GM21723 (cell line): ENCODE results near the gene PRDM8.
"Not testable (repeated sequence)": the region's sequence is repeated elsewhere in the genome, so short reads cannot be mapped to it uniquely, and the experiment has no call there.

Experiments
- ATAC-seq: cut with Tn5 transposase; IDR thresholded peaks from one replicate; pipeline ENCODE4 v1.9.1; 2021; ENCODE audit warnings: mild to moderate bottlenecking, moderate library complexity; ENCODE audit not compliant: unreplicated experiment

Gene PRDM8

DNA sequence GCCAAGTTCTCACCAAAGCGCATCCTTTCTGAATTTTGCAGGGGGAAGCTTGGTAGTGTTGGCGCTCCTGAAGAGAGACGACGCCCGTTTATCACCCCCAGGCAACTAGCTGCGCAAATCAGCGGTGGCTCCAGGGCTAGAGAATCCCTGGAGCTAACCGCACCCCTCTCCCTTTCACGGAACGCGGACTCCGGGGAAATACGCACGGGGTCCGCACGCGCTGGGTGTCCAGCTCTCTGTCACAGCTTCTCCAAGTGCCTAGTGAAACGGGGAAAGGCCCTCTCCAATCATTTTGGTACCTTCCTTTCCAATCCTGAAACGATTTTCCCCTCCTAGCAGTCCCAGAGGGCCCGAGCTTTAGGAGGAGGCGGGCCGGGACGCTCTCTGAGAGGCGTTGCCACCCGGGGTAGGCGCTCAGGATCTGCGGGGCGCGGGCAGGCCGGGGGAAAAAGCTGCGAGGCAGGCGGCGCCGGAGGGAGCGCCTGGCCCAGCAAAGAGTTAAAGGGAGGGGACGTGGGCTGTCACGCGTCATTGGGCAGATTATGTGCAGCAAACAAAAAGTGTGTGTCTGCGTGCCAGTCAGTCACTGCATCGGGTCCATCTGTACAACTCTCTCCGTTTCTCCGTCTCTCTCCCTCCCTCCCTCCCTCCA lies at the start of gene PRDM8:
Gene PRDM8, plus strand, starts transcription at position 582 of the 652 bp plus-strand sequence. CDS start 2,578 bp downstream, outside the sequence.
- no peak for ATAC-seq

DNA sequence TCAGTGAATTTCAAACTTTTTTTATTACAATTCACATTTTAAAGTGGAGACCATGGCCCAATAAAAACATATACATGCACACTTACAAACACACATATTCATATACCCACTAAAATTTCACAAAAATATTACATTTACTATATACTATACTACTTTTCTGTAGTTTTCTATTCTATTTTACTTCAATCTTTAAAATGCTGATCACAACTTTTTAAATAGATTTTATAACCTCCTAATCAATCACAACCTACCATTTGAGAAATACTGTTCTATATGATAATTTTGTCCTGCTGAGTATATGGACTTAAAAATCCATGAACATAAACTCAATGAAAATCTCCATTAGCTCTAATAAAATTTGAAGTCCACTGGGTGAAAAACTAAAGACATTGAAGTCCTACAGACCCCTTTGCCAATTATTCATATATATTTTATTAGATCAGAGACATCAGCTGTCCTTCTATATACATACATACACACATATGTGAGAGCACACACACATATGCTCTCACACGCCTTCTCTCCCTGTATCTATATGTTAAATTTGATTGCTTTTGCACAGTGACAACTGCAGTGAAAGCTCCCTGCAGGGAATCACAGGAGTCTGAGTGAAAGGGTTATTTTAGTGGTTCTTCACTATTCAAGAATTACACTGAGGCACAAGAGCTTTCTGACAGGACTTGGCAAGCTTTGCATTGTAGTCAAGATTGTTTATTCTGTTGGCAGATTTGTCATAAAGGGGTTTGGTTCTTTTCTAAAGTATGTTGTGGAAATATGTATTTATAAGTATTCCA lies 46.7 kb upstream of the PRDM8 start:
- no peak for ATAC-seq

DNA sequence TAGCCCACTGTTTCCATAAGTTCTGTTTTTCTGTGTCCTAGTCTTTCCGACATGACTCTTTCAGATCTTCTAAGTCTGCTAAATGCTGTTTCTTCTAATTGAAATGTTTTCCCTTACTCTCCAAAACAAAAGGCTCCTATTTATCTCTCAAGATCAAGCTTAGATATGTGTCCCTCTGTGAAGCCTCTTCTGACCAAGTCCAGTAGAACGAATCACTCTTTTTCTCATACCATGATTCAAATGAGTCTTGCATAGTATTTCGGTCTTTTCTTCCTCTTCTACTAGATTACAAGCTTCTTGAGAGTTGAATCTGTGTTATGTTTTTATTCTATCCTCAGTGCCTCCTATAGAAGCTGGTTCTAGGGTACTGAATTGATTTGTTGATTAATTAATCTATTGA lies 45.3 kb upstream of the PRDM8 start:
- ATAC-seq = no peak

DNA sequence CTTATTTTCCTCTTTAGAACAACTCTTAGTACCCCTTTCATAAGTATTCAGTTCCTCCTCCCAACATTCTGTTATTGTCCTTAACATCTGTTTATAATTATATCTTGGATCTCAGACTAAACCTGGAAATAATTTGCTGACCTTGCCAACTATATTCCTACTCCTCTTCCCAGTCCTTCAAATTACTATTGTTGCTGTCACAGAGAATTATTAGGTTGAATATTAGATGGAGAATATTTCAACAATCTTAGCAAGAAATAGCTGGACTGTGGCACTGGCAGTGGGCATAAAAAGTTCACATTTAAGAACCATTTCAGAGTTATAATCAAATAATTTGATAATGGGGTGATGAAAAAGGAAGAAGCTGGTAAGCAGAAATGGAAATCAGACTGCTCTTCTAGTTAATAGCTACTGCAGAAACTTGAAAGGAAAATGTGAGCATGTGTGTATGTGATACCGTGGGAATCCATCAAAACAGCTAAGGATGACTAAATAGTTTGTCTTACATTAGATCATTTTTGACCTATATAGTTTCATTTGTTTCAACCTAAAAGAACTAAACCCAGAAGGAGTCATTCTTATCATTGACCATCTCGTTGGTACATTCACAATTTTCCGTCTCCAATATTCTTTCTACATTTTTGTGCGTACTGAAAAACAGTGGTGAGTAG lies 43.3 kb upstream of the PRDM8 start:
- ATAC-seq = no peak

DNA sequence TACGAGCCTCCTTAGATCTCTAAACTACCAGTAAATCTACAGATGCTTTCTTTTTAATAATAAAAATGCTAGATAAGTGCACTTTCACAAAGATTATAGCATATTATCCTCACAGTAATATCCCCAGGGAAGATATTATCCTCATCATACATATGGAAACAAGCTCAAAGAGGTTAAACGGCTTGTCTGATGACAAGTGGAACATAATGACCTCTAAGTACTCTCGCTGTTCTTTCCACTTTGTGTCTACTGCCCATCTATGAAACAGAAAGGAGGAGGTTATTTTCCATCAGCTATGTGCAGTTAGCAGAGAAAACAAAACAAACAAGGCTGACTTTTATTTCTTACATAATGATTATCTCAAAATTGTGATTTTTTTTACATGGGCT lies 42.8 kb upstream of the PRDM8 start:
- ATAC-seq = no peak

DNA sequence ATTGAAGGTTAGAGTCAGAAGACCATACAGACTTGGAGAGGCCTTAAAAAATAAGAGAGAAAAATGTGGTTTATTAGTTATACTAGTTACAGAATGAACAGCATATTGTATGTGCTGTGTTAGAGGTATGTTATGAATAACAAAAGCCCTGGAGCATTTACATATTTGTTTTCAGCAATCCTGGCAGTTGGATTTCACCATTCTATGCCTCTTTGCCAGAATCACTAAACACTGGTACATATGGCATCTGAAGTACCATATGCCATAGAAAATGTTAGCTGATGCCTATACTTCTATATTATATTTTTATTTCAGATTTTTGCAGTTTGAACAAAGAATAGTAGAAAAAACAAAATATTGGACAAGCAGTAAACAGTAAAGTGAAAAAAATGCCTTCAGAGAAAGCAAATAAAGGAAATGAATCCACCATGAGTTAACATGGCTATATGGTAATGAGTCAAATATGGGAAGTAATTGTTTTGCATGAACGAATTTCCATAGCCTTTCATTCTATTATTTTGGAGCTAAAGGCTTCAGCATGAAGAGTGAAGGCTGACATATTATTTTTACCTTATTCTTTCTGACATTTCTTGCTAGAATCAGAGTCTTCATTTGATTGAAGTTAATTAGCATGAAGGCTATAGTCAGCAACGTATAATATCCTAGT lies 41.9 kb upstream of the PRDM8 start:
- no peak for ATAC-seq

DNA sequence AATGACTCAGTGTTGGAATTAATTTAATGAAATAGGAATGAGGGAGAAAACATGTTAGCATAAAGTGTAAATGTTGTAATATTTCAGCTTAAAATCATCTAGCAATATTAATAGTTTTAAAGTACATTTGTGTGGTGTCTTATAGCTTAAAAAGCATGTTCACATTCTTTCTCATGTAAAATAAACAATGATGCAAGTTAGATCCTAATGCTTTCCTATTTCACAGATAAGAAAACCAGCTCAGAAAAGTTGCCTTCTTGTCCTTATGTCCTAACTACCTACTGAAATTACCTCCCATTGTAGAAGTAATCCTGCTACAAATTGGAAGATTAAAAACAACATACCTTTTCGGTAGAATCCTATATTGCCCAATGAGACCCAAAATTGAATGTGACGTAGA lies 40.9 kb upstream of the PRDM8 start:
- no peak for ATAC-seq

DNA sequence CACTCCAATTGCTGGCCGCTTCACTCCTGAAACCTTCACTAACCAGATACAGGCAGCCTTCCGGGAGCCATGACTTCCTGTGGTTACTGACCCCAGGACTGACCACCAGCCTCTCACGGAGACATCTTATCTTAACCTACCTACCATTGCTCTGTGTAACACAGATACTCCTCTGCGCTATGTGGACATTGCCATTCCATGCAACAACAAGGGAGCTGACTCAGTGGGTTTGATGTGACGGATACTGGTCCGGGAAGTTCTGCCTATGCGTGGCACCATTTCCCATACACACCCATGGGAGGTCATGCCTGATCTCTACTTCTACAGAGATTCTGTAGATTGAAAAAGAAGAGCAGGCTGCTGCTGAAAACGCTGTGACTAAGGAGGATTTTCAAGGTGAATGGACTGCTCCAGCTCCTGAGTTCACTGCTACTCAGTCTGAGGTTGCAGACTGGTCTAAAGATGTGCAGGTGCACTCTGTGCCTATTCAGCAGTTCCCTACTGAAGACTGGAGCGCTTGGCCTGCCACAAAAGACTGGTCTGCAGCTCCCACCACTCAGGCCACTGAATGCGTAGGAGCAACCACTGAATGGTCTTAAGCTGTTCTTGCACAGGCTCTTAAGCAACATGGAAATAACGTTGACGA lies 35.8 kb upstream of the PRDM8 start:
- ATAC-seq = no peak

DNA sequence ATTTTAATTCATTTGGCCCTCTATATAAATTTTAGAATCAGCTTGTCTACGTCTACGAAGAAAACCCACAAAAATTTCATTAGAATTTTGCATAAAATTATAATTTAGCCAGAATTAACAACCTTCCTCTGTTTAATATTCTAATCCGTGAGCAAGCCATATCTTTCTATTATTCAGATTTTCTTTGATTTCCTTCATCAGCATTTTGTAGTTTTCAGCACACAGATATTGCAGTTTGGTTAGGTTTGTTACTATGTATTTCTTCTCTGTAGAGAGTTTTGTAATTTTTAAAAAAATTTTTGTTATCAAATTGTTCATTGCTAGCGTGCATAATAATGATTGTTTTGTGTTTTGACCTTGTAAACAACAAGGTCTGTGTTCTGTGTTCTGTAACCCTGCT lies 34.9 kb upstream of the PRDM8 start:
- no peak for ATAC-seq

DNA sequence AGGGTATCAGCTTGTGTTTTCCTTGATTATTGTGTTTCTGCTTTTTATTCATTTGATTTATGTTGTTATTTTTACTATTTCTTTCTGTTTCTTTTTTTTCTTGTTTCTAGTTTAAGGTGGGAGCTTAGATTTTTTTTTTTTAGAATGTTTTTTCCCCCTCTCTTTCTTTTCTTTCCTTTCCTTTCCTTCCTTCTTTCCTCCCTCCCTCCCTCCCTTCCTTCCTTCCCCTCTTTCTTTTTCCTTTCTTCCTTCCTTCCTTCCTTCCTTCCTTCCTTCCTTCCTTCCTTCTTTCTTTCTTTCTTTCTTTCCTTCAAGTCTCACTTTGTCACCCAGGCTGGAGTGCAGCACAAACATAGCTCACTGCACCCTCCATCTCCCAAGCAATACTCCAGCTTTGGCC lies 31.4 kb upstream of the PRDM8 start:
- ATAC-seq = no peak

DNA sequence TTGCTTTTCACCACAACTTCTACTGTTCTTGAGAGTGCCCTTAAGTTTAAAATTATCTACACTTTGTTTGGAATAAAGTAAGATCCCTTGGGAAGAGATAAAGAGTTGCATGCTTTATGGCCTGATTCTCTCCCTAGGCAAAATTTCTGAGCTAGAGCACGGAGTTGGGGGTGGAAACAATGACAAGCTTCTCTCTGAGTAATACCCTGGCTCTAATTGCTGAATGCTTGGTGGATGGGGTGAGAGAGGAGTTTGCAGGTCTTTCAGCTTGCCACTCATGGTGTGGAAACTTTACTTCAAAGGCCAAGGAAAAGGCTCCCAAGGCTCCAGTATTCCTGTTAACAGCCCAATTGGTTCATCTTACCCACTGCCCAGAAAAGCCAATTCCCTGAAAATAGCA lies 26.1 kb upstream of the PRDM8 start:
- ATAC-seq = no peak

DNA sequence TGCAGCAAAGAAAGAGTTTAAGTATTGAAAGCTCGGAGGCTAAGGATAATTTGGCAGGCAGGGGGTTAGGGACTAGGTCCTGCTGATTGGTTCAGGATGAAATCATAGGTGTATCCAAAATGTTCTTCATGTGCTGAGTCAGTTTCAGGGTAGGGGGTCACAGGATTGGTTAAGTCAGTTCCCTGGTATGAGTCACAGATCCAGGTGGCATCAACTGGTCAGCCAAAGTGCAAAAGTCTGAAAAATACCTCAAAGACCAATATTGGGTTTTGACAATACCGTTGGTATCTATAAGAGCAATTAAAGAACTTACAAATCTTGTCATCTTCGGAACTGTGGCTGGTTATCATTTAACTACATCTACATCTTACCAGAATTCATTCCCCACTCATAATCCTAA lies 25.6 kb upstream of the PRDM8 start:
- ATAC-seq = no peak

DNA sequence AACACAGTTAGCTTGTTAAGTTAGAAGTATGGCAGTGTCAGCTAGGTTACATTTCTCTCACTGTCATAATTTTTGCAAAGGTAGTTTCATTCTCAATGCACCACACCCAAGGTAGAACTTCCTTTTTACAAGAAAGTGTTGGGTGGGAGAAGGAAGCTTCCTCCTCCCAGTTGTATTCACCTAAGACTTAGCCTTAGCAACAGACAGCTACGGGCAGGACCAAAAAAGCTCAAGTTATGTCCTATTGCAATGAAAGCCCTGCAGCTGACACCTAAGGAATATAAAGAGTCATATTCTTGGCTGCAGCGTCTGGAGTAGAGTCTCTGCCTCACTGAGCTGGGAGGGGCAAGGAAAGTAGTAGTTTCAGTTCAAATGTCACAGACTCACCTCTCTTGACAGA lies 25.1 kb upstream of the PRDM8 start:
- ATAC-seq = peak; percentile 63

DNA sequence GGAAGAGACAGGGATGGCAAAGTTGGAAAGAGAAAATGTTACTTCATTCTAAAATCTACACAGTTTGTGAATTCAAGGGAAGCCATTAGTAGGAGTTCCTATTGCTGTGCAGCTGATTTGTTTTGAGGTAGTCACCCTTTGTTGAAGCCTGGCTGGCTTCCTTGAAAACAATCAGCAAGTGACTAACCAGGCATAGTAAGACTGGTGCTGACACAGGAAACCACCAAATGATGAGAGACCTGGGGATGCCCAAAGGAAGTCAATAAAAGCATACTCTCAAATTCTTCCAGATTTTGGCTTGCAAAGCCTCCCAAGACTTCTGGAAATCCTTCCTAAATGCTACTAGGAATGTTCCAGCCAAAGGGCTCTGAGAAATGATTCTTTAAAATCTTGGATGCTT lies 23.9 kb upstream of the PRDM8 start:
- peak; percentile 91 for ATAC-seq

DNA sequence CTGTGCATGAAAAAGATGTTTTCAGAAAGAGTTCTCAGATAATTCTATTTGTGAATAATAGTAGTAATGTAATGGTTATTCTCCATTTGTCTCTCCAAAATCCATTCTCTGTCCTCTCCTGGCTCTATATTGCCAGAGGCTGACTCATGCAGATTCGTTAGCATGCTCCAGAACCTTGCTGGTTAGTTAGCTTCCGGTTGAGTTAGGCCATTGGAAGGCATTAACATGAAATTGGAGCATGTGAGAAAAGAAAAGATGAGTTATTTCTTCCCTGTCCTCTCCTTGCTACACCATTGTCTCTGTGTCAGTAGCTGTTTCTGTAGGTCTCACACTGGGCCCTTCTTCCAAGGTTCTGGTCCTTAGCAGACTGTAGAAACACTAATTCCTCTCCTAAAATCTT lies 23.5 kb upstream of the PRDM8 start:
- no peak for ATAC-seq

DNA sequence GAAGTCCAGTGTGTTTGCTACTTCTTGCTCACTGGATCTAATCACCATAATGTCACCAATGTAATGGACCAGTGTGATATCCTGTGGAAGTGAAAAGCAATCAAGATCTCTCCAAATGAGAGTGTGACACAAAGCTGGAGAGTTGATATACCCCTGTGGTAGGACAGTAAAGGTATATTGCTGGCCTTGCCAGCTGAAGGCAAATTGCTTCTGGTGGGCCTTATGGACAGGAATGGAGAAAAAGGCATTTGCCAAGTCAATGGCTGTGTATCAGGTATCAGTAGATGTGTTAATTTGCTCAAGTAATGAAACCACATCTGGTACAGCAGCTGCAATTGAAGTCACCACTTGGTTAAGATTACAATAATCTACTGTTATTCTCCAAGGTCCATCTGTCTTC lies 19.5 kb upstream of the PRDM8 start:
- ATAC-seq = not testable (repeated sequence)

DNA sequence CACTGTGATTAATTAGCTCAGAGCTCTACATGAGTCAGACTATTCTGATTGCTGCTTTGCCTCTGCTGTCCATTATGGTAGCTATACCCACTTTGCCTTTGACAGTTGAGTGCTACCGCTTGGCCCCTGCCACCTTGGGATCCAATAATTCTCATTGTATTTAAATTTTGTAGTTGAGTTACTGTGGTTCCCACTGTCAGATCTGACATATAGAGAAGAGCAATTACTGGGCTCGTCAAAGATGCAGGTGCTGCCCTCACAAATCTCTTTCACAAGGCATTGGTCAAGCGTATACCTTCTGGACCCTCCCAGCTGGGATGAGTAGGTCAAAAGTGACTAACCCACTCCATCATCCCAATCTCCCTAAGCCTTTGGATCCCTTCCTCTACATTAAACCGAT lies 18.3 kb upstream of the PRDM8 start:
- ATAC-seq = no peak

DNA sequence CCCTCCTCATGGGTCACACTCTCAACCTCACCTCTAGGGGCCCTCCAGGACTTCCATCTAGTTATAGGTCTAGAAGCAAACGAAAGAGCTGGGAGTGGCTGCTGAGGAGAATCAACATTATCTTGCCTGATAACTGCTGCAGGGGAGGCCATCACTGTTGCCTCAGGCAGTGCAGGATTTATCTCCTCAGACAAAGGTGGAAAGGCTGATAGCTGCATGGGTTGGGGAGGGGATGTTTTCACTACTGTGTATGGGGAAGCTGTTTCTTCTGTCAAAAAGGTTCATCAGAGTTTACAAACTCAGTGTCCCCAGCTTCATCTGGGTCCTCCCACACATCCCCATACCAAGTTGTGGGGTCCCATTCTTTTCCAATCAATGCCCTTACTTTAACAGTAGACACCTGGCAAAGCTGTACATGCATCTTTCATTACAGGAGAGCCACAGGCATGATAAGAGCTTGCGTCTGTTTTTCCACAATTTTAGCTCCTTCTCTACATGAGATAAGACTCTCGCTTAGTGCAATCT lies 17.6 kb upstream of the PRDM8 start:
- ATAC-seq = no peak

DNA sequence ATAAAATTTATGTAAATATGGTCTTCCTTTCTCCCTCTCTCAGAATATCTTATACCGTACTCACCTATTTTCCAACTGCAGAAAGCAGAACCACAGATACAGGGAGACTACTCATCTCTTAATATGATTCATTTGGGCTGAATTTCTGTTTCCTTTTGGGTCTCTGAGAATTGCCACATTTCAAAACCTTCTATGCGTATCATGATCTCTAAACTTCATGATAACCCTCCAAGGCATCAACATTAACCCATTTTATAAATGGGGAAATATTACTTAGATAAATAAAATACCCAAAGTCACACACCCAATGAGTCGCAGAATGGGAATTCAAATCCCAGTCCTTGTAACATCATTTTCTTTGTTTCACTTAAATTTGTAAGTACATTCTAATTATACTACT lies 16.6 kb upstream of the PRDM8 start:
- ATAC-seq = no peak

DNA sequence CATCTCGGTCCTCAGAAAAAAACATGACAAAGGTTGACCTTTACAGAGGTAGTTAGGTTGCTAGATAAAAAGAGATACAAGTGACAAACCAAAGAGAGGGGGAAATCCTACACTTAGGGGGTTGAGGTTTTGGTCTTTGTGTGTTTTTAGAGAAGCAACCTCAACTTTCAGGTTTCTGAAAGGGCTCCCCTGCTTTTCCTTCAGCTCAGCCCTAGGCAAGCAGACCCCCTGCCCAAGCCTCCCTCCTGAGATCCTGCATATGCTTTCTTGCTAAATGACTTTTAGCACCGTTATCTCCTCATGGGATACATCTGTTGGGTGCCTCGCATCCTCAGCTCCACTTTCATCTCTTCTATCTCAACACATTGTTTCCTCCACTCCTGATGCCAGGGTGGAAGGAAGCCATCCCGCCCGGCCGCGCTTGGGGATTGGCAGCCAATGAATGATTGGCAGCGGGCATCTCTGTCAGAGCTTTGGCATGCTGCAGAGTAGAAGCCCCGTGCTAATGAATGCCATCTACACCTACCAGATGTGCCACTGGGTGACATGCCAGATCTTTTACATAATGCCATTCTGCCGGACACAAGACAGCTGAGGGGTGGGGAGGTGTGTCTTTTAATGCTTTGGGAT lies 15.0 kb upstream of the PRDM8 start:
- ATAC-seq = no peak
